ENCODE results near the gene SLC4A2.
A peak's percentile ranks its signal among the peaks of the same experiment; 100 is the strongest.

Gene SLC4A2

GRCh38 chr7:151017370-151017952 is 41.9 kb upstream of the SLC4A2 start:
- no peak for TF ChIP-seq CTCF (IDR thresholded peaks at IDR 0.05; ENCODE audit: low read depth, low read length, missing control alignments)
- H3K4me3 ChIP-seq (replicated peaks; ENCODE audit: low read depth, low read length) = no peak overlapping the region; the same call in 1 of the 2 replicates
- no peak for DNase-seq (ENCODE audit: extremely low read depth, low read depth)

- DNase-seq (ENCODE audit: extremely low read depth, low read depth) = no peak
- peak overlapping the region; percentile 22 for H3K4me3 ChIP-seq (replicated peaks; ENCODE audit: low read depth, low read length)
- peak; percentile 99 for TF ChIP-seq CTCF (IDR thresholded peaks at IDR 0.05; ENCODE audit: low read depth, low read length, missing control alignments)
These were observed 41.4 kb upstream of the SLC4A2 start for GRCh38 chr7:151017953-151018420.

DNA sequence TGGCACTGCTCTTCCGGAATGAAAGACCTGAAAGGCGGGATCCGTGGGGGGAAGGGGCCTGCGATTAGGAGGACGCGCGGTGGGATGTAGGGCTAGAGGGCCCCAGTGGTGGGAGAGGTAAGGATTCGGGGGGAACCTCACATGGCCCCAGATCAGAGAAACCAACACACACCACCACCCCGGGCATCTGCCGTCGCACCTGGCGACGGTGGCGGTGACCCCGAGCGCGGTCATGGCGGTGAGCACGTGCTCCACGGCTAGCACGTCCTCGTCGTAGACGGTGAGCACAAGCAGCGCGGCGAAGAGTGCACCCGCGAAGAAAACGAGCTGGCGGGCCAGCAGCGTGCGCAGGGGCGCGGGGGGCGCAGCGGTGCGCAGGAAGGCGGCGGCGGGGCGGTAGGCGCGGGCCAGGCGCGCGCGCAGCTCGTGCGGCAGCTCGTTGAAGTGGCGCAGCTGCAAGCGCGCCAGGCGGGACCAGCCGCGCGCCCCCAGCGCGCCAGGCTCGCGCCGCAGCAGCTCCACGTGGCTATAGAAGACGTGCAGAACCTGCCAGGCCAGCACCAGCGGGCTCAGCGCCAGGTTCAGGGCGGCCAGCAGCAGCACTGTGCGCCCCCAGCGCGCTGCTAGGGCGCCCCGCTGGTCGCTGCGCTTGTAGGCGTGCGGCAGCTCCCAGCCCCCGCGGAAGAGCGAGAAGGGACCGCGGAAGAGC is 40.8 kb upstream of the SLC4A2 start:
- no peak for TF ChIP-seq CTCF (IDR thresholded peaks at IDR 0.05; ENCODE audit: low read depth, low read length, missing control alignments)
- no peak for DNase-seq (ENCODE audit: extremely low read depth, low read depth)
- H3K4me3 ChIP-seq (replicated peaks; ENCODE audit: low read depth, low read length) = peak overlapping the region; percentile 22

DNA sequence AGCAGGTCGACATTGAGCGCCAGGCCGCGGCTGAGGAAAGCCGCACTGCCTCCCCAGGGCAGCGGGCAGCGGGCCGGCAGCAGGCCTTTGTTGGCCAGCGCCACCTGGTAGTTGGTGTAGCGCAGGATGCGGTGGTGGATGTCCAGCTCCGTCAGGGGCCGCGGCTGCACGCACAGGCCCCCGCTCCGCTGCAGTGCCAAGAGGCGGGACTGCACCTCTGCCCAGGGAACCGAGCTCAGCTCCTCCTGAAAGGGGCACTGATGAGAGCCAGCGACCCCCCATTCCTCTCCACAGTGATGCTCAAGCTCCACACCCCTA is 40.3 kb upstream of the SLC4A2 start:
- no peak for DNase-seq (ENCODE audit: extremely low read depth, low read depth)
- TF ChIP-seq CTCF (IDR thresholded peaks at IDR 0.05; ENCODE audit: low read depth, low read length, missing control alignments) = no peak
- no peak overlapping the region; the same call in 1 of the 2 replicates for H3K4me3 ChIP-seq (replicated peaks; ENCODE audit: low read depth, low read length)

- TF ChIP-seq CTCF (IDR thresholded peaks at IDR 0.05; ENCODE audit: low read depth, low read length, missing control alignments) = no peak
These were observed 39.2 kb upstream of the SLC4A2 start for GRCh38 chr7:151020231-151020630.

GRCh38 chr7:151023232-151023631 is 36.2 kb upstream of the SLC4A2 start:
- TF ChIP-seq CTCF (IDR thresholded peaks at IDR 0.05; ENCODE audit: low read depth, low read length, missing control alignments) = no peak
- DNase-seq (ENCODE audit: extremely low read depth, low read depth) = no peak
- H3K4me3 ChIP-seq (replicated peaks; ENCODE audit: low read depth, low read length) = no peak overlapping the region

More at GRCh38 chr7:151020231-151020630, 39.2 kb upstream of the SLC4A2 start:
- DNase-seq (ENCODE audit: extremely low read depth, low read depth) = no peak
- H3K4me3 ChIP-seq (replicated peaks; ENCODE audit: low read depth, low read length) = no peak overlapping the region
